Type B pancreatic cell (in vitro differentiated cells): ENCODE results near the gene BEGAIN. TPM values are rescaled to one million over a fixed set of nuclear protein-coding genes. Genes with fewer than 3 reads are reported as not detected.

ENCODE experiments used
- DNase-seq: peaks from one replicate; pipeline ENCODE4 v3.0.0; 2021; ENCODE audit warnings: mixed read lengths; ENCODE audit not compliant: unreplicated experiment; ENCODE audit errors: extremely low spot score
- H3K27ac Mint-ChIP-seq: 2 replicates; pipeline ENCODE4 v1.8.0; 2021; ENCODE audit warnings: mild to moderate bottlenecking, mixed read lengths
- H3K27me3 Mint-ChIP-seq: 2 replicates; pipeline ENCODE4 v1.8.0; 2021; ENCODE audit warnings: mixed read lengths
- H3K36me3 Mint-ChIP-seq: 2 replicates; pipeline ENCODE4 v1.8.0; 2021; ENCODE audit warnings: mixed read lengths
- H3K4me1 Mint-ChIP-seq: one replicate; pipeline ENCODE4 v1.8.0; 2021; ENCODE audit warnings: mixed read lengths; ENCODE audit not compliant: unreplicated experiment
- H3K4me3 Mint-ChIP-seq: 2 replicates; pipeline ENCODE4 v1.8.0; 2021; ENCODE audit warnings: mild to moderate bottlenecking, mixed read lengths
- H3K9me3 Mint-ChIP-seq: 2 replicates; pipeline ENCODE4 v1.8.0; 2021; ENCODE audit warnings: mixed read lengths
- total RNA-seq: library from RNA; stranded (reverse); gene quantifications from 2 replicates; pipeline ENCODE4 v1.2.1, GENCODE V29; 2021; ENCODE audit warnings: low replicate concordance
- TF ChIP-seq, protein P1 (sequence below): fragments of 200-600 bp; sonication (generic); conservative IDR thresholded peaks from 2 replicates; pipeline ENCODE4 v1.5.0; 2021; ENCODE audit warnings: antibody characterized with exemption, mild to moderate bottlenecking

Gene BEGAIN
- total RNA-seq, 1 donor from 2014 or later, result 1.9 TPM

DNA sequence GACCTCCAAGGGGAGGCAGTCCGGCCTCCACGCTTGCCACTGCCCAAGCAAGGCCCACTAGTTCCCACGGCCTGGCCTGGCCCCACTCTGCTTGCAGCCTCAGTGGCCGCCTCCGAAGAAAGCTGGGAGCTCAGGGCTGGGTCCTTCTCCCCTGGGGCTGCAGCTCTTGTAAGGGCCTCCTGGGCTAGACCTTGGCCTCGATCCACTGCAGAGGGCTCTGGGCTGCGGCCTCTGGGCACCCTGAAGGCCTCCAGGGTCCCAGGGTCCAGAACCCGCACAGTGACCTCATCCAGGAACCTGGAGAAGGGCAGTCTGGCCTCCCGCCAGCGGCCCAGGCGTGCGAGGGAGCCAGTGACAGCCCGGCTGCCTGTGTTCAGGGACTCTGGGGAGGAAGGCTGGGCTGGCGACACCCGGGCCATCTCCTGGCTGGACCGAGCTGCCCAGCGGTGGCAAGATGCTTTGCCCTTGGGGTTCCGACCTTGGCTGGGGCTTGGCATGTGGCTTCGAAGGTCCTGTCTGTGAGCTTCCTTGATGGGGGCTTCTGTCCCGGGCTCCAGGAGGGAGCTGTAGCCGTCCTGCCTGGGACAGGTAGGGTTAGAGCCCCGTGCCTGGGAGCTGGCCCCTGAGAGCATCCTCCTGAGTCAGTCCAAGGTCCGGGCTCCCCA, 9.8 kb downstream of the BEGAIN start:
- H3K27me3 Mint-ChIP-seq, result peaks cover 24% of the 10 kb centered on the region
- peaks cover 4% of the 10 kb centered on the region for H3K4me1 Mint-ChIP-seq
- DNase-seq, result no peak
- no peak overlapping the region for H3K4me3 Mint-ChIP-seq
- H3K9me3 Mint-ChIP-seq, result no peaks in the 10 kb centered on the region
- H3K27ac Mint-ChIP-seq, result no peak overlapping the region
- TF ChIP-seq, protein P1, sequence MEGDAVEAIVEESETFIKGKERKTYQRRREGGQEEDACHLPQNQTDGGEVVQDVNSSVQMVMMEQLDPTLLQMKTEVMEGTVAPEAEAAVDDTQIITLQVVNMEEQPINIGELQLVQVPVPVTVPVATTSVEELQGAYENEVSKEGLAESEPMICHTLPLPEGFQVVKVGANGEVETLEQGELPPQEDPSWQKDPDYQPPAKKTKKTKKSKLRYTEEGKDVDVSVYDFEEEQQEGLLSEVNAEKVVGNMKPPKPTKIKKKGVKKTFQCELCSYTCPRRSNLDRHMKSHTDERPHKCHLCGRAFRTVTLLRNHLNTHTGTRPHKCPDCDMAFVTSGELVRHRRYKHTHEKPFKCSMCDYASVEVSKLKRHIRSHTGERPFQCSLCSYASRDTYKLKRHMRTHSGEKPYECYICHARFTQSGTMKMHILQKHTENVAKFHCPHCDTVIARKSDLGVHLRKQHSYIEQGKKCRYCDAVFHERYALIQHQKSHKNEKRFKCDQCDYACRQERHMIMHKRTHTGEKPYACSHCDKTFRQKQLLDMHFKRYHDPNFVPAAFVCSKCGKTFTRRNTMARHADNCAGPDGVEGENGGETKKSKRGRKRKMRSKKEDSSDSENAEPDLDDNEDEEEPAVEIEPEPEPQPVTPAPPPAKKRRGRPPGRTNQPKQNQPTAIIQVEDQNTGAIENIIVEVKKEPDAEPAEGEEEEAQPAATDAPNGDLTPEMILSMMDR, result no peak
- H3K36me3 Mint-ChIP-seq, result no peaks in the 10 kb centered on the region

DNA sequence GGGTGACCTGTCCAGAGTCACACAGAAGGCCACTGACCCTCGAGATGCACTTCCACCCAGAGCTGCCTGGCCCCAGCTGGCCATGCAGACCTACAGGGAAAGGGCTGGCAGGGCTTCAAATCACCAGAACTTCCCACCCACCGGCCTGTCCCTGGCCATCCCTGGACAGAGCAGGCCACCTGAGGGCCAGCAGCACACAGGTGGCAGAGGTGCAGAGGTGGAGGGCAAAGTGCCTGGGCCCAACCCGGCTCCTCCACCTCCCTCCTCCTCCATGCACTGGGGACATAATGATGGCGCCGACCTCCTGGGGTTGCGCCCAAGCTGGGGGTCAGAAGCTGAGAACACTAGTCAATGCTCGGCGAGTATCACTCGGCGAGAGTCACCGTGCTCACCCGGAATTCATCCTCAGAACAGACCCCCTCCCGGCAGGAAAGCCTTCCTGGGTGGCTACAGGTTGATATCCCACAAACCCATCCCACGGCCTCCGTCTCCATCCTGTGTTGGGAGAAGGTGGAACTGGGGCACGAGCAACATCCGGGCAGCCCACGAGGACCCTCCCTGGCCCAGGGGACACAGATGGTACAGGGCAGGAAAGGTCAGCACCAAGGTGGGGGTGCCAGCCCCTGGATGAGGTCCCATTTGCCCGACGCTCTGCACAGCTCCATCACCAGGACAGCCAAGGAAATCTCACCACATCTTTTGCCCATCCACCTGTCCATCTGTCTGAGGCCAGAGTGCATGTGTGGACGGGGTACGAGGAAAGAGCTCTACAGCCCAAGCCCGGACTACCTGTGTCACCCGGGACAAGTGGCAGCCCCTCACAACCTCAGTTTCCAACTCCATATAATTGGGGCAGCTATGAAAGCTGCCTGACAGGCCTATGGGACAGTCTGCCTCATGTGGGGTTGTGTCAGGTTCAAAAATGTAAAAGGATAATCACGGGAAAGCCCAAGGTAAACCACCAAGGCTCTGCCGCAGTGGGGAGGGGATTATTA, 10.8 kb downstream of the BEGAIN start:
- TF ChIP-seq, protein P1, result no peak
- Mint-ChIP-seq H3K4me1 (peaks cover 4% of the 10 kb centered on the region), H3K9me3 (no peaks in the 10 kb centered on the region), H3K27ac (no peak overlapping the region), H3K27me3 (peaks cover 31% of the 10 kb centered on the region), H3K36me3 (no peaks in the 10 kb centered on the region), H3K4me3 (no peak overlapping the region)
- no peak for DNase-seq

DNA sequence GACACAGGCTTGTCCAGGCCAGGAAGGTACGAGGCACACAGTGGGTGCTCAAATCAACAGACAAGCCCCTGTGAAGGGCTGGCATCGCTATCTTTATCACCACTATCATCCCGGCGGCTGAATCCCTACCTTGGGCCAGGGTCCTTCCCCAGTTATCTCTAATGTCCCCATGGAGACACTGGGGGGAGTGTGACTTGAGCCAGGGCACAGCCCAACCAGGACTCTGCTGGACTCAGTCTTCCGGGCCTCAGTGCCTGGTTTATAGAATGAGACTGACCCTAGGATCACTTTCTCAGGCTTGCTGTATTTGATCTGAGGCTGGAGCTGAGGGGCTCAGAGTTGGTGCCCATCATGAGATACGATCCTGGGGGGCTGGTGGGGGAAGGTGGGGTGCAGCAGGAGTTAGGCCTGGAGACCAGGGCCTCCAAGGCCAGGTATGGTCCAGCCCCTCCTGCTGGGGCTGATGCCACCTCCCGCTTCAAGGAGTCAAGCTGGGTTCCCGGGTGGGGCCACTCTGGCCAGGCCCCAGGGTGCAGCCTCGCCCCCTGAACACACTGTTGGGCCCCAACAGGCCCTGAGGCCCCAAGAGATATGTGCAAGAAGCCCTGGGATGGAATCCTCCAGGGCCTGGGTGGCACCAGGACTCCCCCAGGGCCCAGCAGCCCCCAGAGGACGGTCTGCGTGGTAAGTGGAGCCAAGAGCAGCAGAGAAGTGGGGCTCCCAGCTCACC, 11.8 kb downstream of the BEGAIN start:
- Mint-ChIP-seq H3K4me1 (peaks cover 4% of the 10 kb centered on the region), H3K27ac (no peak overlapping the region), H3K9me3 (no peaks in the 10 kb centered on the region), H3K4me3 (no peak overlapping the region), H3K36me3 (no peaks in the 10 kb centered on the region), H3K27me3 (peaks cover 41% of the 10 kb centered on the region)
- DNase-seq, result no peak
- TF ChIP-seq, protein P1, result no peak

DNA sequence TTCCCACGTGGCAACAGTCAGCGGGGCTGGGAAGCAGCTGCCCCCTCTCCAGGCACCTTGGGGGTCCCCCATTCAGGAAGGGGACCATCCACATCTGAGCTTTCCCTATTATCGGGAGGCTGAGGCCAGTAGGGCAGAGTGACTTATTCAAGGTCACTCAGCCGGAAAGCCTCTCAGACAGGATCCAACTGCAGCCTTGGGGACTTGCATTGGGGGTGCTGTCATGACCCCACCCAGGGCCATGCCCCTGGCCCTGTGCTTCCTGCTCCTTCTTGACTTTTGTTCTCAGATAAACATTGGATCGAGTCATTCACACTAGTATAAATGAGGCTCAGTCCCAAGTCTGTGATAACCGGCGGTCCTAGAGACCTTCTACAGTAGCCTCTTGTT, 12.6 kb downstream of the BEGAIN start:
- no peak overlapping the region for H3K4me3 Mint-ChIP-seq
- H3K4me1 Mint-ChIP-seq, result peaks cover 4% of the 10 kb centered on the region
- TF ChIP-seq, protein P1, result no peak
- peaks cover 47% of the 10 kb centered on the region for H3K27me3 Mint-ChIP-seq
- no peak overlapping the region for H3K27ac Mint-ChIP-seq
- no peaks in the 10 kb centered on the region for H3K36me3 Mint-ChIP-seq
- DNase-seq, result no peak
- H3K9me3 Mint-ChIP-seq, result no peaks in the 10 kb centered on the region

DNA sequence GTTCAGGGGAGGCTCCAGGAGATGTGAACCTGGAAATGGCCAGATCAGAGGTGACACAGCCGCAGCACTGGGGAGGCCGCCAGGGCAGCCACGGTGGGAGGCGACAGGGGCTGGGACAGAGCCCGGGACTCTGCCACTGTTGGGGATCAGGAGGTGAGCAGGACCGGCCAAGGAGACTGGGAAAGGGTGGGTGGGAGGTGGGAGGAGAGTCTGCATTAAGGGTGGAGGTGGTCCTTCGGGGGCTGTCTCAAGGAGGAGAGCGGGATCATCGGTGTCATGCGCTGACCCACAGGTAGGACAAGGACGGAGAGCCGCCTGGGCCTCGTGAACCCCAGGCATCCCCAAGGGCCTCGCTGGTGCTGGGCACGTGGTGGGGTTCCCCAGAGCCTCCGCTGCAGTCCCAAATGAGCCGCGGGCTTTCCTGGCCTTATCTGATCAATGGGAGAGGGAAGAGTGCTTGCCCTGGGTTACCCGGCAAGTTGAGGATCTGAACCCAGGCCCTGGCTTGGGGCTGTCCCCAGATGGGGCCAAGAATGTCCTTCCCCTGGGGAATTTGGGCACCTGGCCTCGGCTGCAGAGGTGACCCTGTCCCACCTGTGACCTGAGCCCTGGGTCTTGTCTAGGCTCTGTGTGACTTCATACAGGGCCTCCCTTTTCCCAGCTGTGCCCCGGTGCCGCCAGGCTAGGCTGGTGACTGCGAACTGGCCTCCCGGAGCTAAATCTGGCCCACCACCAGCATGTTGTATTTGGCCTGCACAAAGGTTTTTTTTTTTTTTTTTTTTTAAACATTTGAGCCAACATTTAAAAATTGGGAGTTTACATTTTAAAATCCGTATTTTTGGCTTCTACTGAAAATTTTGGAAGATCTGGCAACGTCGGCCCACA, 13.2 kb downstream of the BEGAIN start:
- H3K9me3 Mint-ChIP-seq, result no peaks in the 10 kb centered on the region
- H3K27me3 Mint-ChIP-seq, result peaks cover 53% of the 10 kb centered on the region
- no peaks in the 10 kb centered on the region for H3K36me3 Mint-ChIP-seq
- peaks cover 4% of the 10 kb centered on the region for H3K4me1 Mint-ChIP-seq
- no peak for DNase-seq
- H3K27ac Mint-ChIP-seq, result no peak overlapping the region
- TF ChIP-seq, protein P1, result no peak
- no peak overlapping the region for H3K4me3 Mint-ChIP-seq
